Subcutaneous abdominal adipose tissue (tissue), 5 donors: ENCODE results near the gene TPRG1L.

ENCODE experiments used
- H3K27ac ChIP-seq: one replicate; pipeline ENCODE4 v1.7.0; 2013; ENCODE audit warnings: low read depth, mild to moderate bottlenecking, inconsistent platforms, low read length, moderate library complexity
- H3K27me3 ChIP-seq, 5 donors: one replicate each; pipeline ENCODE4 v1.7.0; 2013; ENCODE audit warnings: low read length in 5 of 5, inconsistent platforms in 1 of 5; ENCODE audit not compliant: control insufficient read depth in 5 of 5, insufficient read depth in 4 of 5
- H3K36me3 ChIP-seq, 5 donors: one replicate each; pipeline ENCODE4 v1.7.0; 2013; ENCODE audit warnings: low read length in 5 of 5; ENCODE audit not compliant: control insufficient read depth in 5 of 5, insufficient read depth in 5 of 5
- H3K4me1 ChIP-seq, 5 donors: one replicate each; pipeline ENCODE4 v1.7.0; 2013; ENCODE audit warnings: low read length in 5 of 5, mild to moderate bottlenecking in 3 of 5, moderate library complexity in 1 of 5; ENCODE audit not compliant: control insufficient read depth in 5 of 5, insufficient read depth in 5 of 5
- H3K4me3 ChIP-seq, 5 donors: one replicate each; pipeline ENCODE4 v1.7.0; 2013; ENCODE audit warnings: low read length in 5 of 5, low read depth in 1 of 5
- H3K9ac ChIP-seq, 5 donors: one replicate each; pipeline ENCODE4 v1.7.0; 2013; ENCODE audit warnings: low read length in 5 of 5, mild to moderate bottlenecking in 4 of 5, moderate library complexity in 3 of 5
- H3K9me3 ChIP-seq, 5 donors: one replicate each; pipeline ENCODE4 v1.7.0; 2013; ENCODE audit warnings: low read length in 5 of 5; ENCODE audit not compliant: control insufficient read depth in 5 of 5
- donor health status: healthy.
- donor health status: healthy.
- donor health status: healthy.
- donor health status: healthy.
- donor health status: healthy.

TPRG1L gene

DNA sequence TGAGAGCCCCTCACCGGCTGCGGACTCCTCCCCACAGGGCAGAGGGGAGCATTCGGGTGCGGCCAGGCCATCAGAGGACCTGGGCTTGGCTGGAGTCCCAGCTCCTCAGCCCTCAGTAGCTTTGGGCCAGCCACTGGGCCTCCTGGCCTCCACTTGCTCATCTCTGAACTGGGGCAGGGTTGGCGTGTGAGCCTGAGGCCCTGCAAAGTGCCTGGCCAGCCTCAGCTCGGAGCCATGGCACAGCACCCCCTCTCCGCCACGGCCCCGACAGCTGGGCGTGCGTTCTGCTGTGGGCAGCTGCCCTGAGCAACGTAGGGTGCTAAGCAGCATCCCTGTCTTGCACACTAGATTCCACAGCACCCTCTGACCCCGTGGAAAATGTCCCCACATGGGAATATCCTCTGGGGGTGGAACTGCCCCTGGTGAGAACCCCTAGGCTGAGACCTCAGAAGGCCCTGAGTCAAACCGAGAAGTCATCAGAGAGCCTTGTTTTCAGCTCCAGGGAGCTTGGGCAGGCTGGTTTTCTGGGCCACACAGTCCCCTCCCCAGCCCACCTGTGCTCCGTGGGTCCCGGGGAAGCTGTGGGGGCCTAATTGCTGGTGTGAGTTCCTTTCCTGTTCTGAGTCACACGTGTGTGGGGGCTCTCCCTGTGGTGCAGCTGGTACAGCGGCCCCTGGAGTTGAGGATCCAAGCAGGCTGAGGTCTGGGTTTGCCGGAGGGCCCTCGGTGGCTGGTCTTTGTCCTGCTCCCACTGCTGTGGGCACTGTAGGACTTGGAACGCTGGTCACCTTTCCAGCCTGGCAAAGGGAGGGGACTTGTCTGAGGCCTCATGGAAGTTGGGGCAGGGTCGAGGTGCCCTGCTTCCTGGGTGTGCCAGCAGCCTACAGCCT lies 52.0 kb downstream of the TPRG1L start:
- Histone ChIP-seq H3K36me3 (no peaks in the 10 kb centered on the region), H3K4me1 (peaks cover 0 to 14% (median 0%) of the 10 kb centered on the region in 5 donors), H3K9ac (no peak overlapping the region), H3K4me3 (no peak overlapping the region), H3K27ac (no peak overlapping the region), H3K27me3 (peaks cover 15 to 50% (median 43%) of the 10 kb centered on the region in 5 donors), H3K9me3 (peaks cover 0 to 3% (median 0%) of the 10 kb centered on the region in 5 donors)

DNA sequence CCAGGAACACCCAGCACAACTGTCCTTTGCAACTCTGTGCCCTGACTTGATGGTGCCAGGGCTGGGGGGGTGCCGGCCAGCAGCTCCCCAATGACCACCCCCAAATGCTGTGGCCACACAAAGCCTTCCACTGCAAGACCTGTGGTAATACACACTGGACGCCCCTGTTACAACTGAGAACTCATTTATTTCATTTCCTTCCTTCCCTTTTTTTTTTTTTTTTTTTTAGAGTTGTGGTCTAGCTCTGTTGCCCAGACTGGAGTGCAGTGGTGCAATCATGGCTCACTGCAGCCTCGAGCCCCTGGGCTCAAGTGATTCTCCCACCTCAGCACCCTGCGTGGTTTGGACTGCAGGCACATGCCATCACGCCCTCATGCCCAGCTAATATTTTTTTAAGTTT lies 52.7 kb downstream of the TPRG1L start:
- no peak overlapping the region for H3K27ac ChIP-seq
- no peaks in the 10 kb centered on the region for H3K36me3 ChIP-seq
- no peak overlapping the region for H3K4me3 ChIP-seq
- peaks cover 0 to 14% (median 0%) of the 10 kb centered on the region in 5 donors for H3K4me1 ChIP-seq
- H3K27me3 ChIP-seq, result peaks cover 8 to 44% (median 36%) of the 10 kb centered on the region in 5 donors
- H3K9me3 ChIP-seq, result peaks cover 0 to 3% (median 0%) of the 10 kb centered on the region in 5 donors
- H3K9ac ChIP-seq, result no peak overlapping the region

DNA sequence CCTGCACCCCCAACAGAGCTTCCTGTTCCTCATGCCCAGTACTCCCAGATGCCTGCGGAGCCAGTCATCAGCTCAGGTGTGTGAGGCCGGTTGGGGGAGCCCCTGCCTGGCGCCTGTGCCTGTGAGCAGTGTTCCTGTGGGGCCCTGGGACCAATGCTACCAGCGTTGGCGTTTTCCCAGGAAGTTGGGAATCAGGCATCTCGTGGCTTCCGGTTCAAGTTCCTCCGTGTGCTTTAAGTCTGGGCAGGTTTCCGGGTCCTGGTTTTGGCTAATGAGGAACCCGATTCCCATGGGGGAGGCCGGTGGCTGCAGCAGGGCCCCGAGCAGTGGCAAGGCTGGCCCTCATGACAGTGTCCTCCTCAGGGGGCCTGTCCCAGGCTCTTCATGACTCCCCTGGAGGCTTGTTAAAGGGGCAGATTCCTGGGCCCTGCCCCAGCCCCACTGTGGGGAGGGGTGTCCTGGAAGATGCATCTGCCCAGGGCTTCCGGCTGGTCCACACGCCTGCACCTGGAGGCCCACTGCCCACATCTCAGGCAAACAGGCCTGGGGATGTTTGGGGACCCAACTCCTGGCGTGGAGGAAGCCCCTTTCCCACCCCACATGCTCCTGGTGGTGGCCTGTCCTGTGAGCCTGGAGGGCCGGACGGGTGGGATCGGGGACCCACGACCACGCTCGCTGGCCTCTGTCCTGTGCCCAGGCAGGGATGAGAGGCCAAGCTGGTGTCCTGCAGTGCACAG lies 53.7 kb downstream of the TPRG1L start:
- peaks cover 0 to 4% (median 0%) of the 10 kb centered on the region in 5 donors for H3K9me3 ChIP-seq
- H3K27ac ChIP-seq, result no peak overlapping the region
- H3K36me3 ChIP-seq, result no peaks in the 10 kb centered on the region
- H3K4me3 ChIP-seq, result no peak overlapping the region
- peaks cover 4 to 42% (median 33%) of the 10 kb centered on the region in 5 donors for H3K27me3 ChIP-seq
- H3K9ac ChIP-seq, result no peak overlapping the region
- peaks cover 0 to 14% (median 0%) of the 10 kb centered on the region in 5 donors for H3K4me1 ChIP-seq

DNA sequence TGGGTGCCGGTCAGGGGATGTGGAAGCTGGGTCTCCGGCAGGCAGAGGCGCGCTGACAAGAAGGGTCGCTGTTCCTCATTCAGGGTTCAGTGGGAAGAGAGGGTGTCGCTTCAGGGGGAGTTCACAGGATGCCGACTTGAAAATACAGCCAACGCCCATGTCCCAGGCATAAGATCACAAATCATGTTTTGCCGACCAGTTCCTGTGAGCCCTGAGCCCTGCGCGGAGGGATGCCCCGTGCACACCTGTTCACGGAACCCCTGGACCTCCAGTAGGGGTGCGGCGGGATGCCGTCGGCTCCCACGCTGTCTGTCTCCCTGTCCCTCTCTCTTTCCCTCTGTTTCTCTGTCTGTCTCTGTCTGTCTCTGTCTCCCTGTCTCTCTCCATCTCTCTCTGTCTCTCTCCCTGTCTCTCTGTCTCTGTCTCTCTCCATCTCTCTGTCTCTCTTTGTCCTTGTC lies 54.3 kb downstream of the TPRG1L start:
- Histone ChIP-seq H3K27me3 (peaks cover 0 to 39% (median 30%) of the 10 kb centered on the region in 5 donors), H3K4me3 (no peak overlapping the region), H3K4me1 (peaks cover 0 to 14% (median 0%) of the 10 kb centered on the region in 5 donors), H3K9ac (no peak overlapping the region), H3K36me3 (no peaks in the 10 kb centered on the region), H3K9me3 (peaks cover 0 to 4% (median 0%) of the 10 kb centered on the region in 5 donors), H3K27ac (no peak overlapping the region)
